GM23338 (cell line): ENCODE measurements around the gene RCC2. TPM values are rescaled to one million over a fixed set of nuclear protein-coding genes. Genes with fewer than 3 reads are reported as not detected.

Source experiments
- ATAC-seq: fragments of 200-7000 bp; cut with Tn5 transposase; 3 replicates; pipeline ENCODE4 v1.9.1; 2020
- DNase-seq: peaks from one replicate; pipeline ENCODE4 v3.0.0-alpha.2; 2015; ENCODE audit warnings: low spot score
- H2AFZ ChIP-seq: fragments of 200-600 bp; sonication (generic); 2 replicates; pipeline ENCODE4 v1.8.0; 2016; ENCODE audit warnings: antibody characterized with exemption, mild to moderate bottlenecking, moderate library complexity
- H3F3A ChIP-seq: fragments of 200-600 bp; sonication (generic); replicated peaks from 2 replicates; pipeline ENCODE4 v1.8.0; 2017; ENCODE audit warnings: antibody characterized with exemption, mixed run types, low read depth
- H3K27ac ChIP-seq: fragments of 200-600 bp; sonication (generic); 2 replicates; pipeline ENCODE4 v1.6.1; 2016; ENCODE audit warnings: low read depth
- H3K27me3 ChIP-seq: fragments of 200-600 bp; sonication (generic); 2 replicates; pipeline ENCODE4 v1.8.0; 2016; ENCODE audit warnings: mild to moderate bottlenecking, mixed run types, moderate library complexity; ENCODE audit not compliant: insufficient read depth
- H3K36me3 ChIP-seq: fragments of 200-600 bp; sonication (generic); 2 replicates; pipeline ENCODE4 v1.8.0; 2016; ENCODE audit warnings: mild to moderate bottlenecking; ENCODE audit not compliant: insufficient read depth
- H3K4me1 ChIP-seq: fragments of 200-600 bp; sonication (generic); 2 replicates; pipeline ENCODE4 v1.8.0; 2016; ENCODE audit warnings: mild to moderate bottlenecking, moderate library complexity; ENCODE audit not compliant: insufficient read depth
- H3K4me2 ChIP-seq: fragments of 200-600 bp; sonication (generic); 2 replicates; pipeline ENCODE4 v1.7.1; 2017; ENCODE audit warnings: mixed run types
- H3K4me3 ChIP-seq: fragments of 200-600 bp; sonication (generic); 2 replicates; pipeline ENCODE4 v1.6.1; 2016; ENCODE audit warnings: mixed run types
- H3K79me2 ChIP-seq: fragments of 200-600 bp; sonication (generic); replicated peaks from 2 replicates; pipeline ENCODE4 v1.8.0; 2017; ENCODE audit warnings: mild to moderate bottlenecking; ENCODE audit not compliant: insufficient read depth
- H3K9me2 ChIP-seq: fragments of 200-600 bp; sonication (generic); 2 replicates; pipeline ENCODE4 v1.8.0; 2017; ENCODE audit not compliant: insufficient read depth
- H4K20me1 ChIP-seq: fragments of 200-600 bp; sonication (generic); replicated peaks from 2 replicates; pipeline ENCODE4 v1.8.0; 2017; ENCODE audit warnings: mild to moderate bottlenecking; ENCODE audit not compliant: insufficient read depth
- H3K27ac Mint-ChIP-seq: 2 replicates; pipeline ENCODE4 v1.8.0; 2020; ENCODE audit warnings: inconsistent platforms, mild to moderate bottlenecking, moderate library complexity, mixed read lengths
- H3K27me3 Mint-ChIP-seq: 3 replicates; pipeline ENCODE4 v1.8.0; 2022; ENCODE audit warnings: low read depth, mild to moderate bottlenecking, moderate library complexity, mixed read lengths, inconsistent platforms; ENCODE audit not compliant: insufficient read depth, poor library complexity
- H3K36me3 Mint-ChIP-seq: 3 replicates; pipeline ENCODE4 v1.8.0; 2021; ENCODE audit warnings: low read depth, mild to moderate bottlenecking, inconsistent platforms, moderate library complexity, mixed read lengths
- H3K4me1 Mint-ChIP-seq: 3 replicates; pipeline ENCODE4 v1.8.0; 2020; ENCODE audit warnings: mild to moderate bottlenecking, inconsistent platforms, mixed read lengths
- H3K4me3 Mint-ChIP-seq: 3 replicates; pipeline ENCODE4 v1.8.0; 2021; ENCODE audit warnings: moderate library complexity, mild to moderate bottlenecking, inconsistent platforms, mixed read lengths
- H3K9me3 Mint-ChIP-seq: 3 replicates; pipeline ENCODE4 v1.8.0; 2020; ENCODE audit warnings: moderate library complexity, mild to moderate bottlenecking, inconsistent platforms, mixed read lengths
- CREB1 ChIP-seq: fragments of 250-450 bp; sonication (Bioruptor Pico); IDR thresholded peaks from 2 replicates; pipeline ENCODE4 v1.5.0; 2020; ENCODE audit warnings: low read depth, mild to moderate bottlenecking, moderate library complexity
- EZH2 ChIP-seq: fragments of 200-600 bp; sonication (generic); IDR thresholded peaks from one replicate; pipeline ENCODE4 v1.8.0; 2017; ENCODE audit warnings: antibody characterized with exemption, mild to moderate bottlenecking, low read depth; ENCODE audit not compliant: unreplicated experiment
- EZH2phosphoT487 ChIP-seq: fragments of 200-600 bp; sonication (generic); IDR thresholded peaks from one replicate; pipeline ENCODE4 v1.8.1; 2018; ENCODE audit warnings: antibody characterized with exemption; ENCODE audit not compliant: unreplicated experiment
- JUNB ChIP-seq: IDR thresholded peaks from one replicate; pipeline ENCODE4 v1.6.1; 2016; ENCODE audit warnings: antibody characterized with exemption; ENCODE audit not compliant: unreplicated experiment
- NANOG ChIP-seq: IDR thresholded peaks from 2 replicates; pipeline ENCODE4 v1.6.1; 2016; ENCODE audit warnings: antibody characterized with exemption, borderline replicate concordance
- POLR2AphosphoS5 ChIP-seq: IDR thresholded peaks from 2 replicates; pipeline ENCODE4 v1.6.1; 2016; ENCODE audit warnings: antibody characterized with exemption, low read depth
- STAT1 ChIP-seq: IDR thresholded peaks from one replicate; pipeline ENCODE4 v1.6.1; 2016; ENCODE audit warnings: antibody characterized with exemption; ENCODE audit not compliant: unreplicated experiment
- ZNF114 ChIP-seq: fragments of 250-450 bp; sonication (Bioruptor Pico); IDR thresholded peaks from 2 replicates; pipeline ENCODE4 v1.5.0; 2020; ENCODE audit warnings: mild to moderate bottlenecking, moderate library complexity
- polyA plus RNA-seq: library from polyadenylated mRNA; unstranded; fragments of >200 nt; fragmentation: Nextera tagmentation; extraction: Ambion mirVana; gene quantifications from 2 replicates; pipeline ENCODE4 v1.2.1, GENCODE V29; 2016
- total RNA-seq: library from RNA; depleted of rRNA; stranded (reverse); fragments of >200 nt; shearing (Covaris generic); gene quantifications from 2 replicates; pipeline ENCODE4 v1.2.3, GENCODE V29; 2014
- TF ChIP-seq, protein P1 (sequence below): IDR thresholded peaks from 2 replicates; pipeline ENCODE4 v1.6.1; 2016; ENCODE audit warnings: antibody characterized with exemption
- TF ChIP-seq, protein P2 (sequence below): IDR thresholded peaks from one replicate; pipeline ENCODE4 v1.6.1; 2018; ENCODE audit warnings: antibody characterized with exemption; ENCODE audit not compliant: unreplicated experiment
- TF ChIP-seq, protein P3 (sequence below): fragments of 250-450 bp; sonication (Bioruptor Pico); IDR thresholded peaks from 2 replicates; pipeline ENCODE4 v1.5.0; 2020; ENCODE audit warnings: mild to moderate bottlenecking, moderate library complexity
- TF ChIP-seq, protein P4 (sequence below), 2 experiments: fragments of 200-600 bp in 1 of 2; sonication (generic) in 1 of 2; conservative IDR thresholded peaks; 2 replicates each; pipeline versions ENCODE4 v1.5.1 to v1.6.1; 2016 to 2017; ENCODE audit warnings: antibody characterized with exemption in 2 of 2, low read depth in 2 of 2, mild to moderate bottlenecking in 2 of 2, moderate library complexity in 1 of 2

Gene RCC2
- total and polyA plus RNA-seq, 2 experiments from 2014 or later = 97.1 to 386 TPM

DNA sequence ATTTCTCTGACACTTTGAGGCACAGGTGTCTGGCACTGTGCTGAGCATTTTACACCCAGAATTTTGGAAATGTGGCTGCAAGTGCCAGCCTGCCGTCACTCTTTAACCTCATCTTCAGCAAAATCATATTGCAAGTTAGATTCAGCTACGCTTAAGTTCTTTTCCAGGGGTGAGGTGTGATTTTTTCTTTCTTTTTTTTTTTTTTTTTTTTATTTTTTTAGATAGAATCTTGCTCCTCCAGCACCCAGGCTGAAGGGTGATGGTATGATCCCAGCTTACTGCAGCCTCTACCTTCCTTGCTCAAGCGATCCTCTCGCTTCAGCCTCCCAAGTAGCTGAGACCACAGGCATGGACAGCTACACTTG, 2.5 kb upstream of the RCC2 start (continued):
- TF ChIP-seq EZH2 = no peak
- no peak for TF ChIP-seq JUNB

DNA sequence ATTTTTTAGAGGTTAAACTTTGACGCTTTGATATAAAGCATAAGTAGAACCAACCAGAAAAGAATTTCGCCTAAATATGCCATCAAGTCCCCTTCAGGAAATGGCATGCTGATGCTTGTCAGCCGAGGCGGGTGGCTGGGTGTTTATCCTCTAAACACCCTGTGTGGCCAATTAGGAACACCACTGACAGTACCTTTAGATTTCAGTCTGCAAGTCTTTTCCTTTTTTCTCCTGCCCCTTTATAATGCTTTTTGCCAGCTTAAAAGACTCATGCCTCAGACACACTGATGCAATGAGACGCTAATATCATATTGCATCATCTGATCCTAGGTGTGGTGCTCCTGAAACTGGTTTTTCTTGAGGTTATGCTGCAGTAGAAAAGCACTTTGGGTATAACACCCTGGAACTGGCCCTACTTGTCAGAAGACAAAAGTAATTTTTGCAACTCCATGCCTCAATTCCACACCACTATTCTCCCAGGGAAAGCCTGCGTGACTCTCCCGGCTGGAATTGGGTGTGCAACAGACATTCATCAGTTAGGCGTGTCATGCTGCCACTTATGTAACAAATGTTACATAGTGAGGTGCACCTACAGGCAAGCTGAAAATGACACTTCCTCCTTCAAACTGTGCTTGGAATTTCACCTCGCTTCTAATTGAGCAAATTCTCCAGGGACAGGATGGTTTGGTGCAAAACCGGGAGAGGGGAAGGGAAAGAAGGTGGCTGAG, 2.0 kb upstream of the RCC2 start:
- Histone ChIP-seq H3K27ac (peak overlapping the region; percentile 23; the same call in 1 of the 2 replicates), H3K36me3 (no peaks in the 10 kb centered on the region; the same call in 1 of the 2 replicates), H3K79me2 (peaks cover 30% of the 10 kb centered on the region), H2AFZ (no peak overlapping the region), H3K9me2 (no peaks in the 10 kb centered on the region), H3K4me3 (peak overlapping the region; percentile 86), H3F3A (peaks cover 30% of the 10 kb centered on the region), H3K27me3 (peaks cover 9% of the 10 kb centered on the region), H3K4me1 (peaks cover 34% of the 10 kb centered on the region), H4K20me1 (peaks cover 5% of the 10 kb centered on the region; the same call in 1 of the 2 replicates), H3K4me2 (peak overlapping the region; percentile 100)
- DNase-seq (peak; percentile 59), ATAC-seq (no peak)
- Mint-ChIP-seq H3K27ac (peak overlapping the region; percentile 42; the same call in 1 of the 2 replicates), H3K36me3 (peaks cover 21% of the 10 kb centered on the region), H3K27me3 (peaks cover 29% of the 10 kb centered on the region), H3K4me1 (peaks cover 37% of the 10 kb centered on the region), H3K9me3 (peaks cover 5% of the 10 kb centered on the region; the same call in 1 of the 3 replicates), H3K4me3 (peak overlapping the region; percentile 99)
- TF ChIP-seq STAT1 (no peak), NANOG (no peak), POLR2AphosphoS5 (no peak), CREB1 (CRISPR knock-in tag) (no peak), JUNB (no peak), EZH2phosphoT487 (no peak), ZNF114 (no peak), EZH2 (no peak)
- TF ChIP-seq, protein P1, sequence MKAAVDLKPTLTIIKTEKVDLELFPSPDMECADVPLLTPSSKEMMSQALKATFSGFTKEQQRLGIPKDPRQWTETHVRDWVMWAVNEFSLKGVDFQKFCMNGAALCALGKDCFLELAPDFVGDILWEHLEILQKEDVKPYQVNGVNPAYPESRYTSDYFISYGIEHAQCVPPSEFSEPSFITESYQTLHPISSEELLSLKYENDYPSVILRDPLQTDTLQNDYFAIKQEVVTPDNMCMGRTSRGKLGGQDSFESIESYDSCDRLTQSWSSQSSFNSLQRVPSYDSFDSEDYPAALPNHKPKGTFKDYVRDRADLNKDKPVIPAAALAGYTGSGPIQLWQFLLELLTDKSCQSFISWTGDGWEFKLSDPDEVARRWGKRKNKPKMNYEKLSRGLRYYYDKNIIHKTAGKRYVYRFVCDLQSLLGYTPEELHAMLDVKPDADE = no peak
- TF ChIP-seq, protein P2, sequence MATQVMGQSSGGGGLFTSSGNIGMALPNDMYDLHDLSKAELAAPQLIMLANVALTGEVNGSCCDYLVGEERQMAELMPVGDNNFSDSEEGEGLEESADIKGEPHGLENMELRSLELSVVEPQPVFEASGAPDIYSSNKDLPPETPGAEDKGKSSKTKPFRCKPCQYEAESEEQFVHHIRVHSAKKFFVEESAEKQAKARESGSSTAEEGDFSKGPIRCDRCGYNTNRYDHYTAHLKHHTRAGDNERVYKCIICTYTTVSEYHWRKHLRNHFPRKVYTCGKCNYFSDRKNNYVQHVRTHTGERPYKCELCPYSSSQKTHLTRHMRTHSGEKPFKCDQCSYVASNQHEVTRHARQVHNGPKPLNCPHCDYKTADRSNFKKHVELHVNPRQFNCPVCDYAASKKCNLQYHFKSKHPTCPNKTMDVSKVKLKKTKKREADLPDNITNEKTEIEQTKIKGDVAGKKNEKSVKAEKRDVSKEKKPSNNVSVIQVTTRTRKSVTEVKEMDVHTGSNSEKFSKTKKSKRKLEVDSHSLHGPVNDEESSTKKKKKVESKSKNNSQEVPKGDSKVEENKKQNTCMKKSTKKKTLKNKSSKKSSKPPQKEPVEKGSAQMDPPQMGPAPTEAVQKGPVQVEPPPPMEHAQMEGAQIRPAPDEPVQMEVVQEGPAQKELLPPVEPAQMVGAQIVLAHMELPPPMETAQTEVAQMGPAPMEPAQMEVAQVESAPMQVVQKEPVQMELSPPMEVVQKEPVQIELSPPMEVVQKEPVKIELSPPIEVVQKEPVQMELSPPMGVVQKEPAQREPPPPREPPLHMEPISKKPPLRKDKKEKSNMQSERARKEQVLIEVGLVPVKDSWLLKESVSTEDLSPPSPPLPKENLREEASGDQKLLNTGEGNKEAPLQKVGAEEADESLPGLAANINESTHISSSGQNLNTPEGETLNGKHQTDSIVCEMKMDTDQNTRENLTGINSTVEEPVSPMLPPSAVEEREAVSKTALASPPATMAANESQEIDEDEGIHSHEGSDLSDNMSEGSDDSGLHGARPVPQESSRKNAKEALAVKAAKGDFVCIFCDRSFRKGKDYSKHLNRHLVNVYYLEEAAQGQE = no peak
- TF ChIP-seq, protein P3, sequence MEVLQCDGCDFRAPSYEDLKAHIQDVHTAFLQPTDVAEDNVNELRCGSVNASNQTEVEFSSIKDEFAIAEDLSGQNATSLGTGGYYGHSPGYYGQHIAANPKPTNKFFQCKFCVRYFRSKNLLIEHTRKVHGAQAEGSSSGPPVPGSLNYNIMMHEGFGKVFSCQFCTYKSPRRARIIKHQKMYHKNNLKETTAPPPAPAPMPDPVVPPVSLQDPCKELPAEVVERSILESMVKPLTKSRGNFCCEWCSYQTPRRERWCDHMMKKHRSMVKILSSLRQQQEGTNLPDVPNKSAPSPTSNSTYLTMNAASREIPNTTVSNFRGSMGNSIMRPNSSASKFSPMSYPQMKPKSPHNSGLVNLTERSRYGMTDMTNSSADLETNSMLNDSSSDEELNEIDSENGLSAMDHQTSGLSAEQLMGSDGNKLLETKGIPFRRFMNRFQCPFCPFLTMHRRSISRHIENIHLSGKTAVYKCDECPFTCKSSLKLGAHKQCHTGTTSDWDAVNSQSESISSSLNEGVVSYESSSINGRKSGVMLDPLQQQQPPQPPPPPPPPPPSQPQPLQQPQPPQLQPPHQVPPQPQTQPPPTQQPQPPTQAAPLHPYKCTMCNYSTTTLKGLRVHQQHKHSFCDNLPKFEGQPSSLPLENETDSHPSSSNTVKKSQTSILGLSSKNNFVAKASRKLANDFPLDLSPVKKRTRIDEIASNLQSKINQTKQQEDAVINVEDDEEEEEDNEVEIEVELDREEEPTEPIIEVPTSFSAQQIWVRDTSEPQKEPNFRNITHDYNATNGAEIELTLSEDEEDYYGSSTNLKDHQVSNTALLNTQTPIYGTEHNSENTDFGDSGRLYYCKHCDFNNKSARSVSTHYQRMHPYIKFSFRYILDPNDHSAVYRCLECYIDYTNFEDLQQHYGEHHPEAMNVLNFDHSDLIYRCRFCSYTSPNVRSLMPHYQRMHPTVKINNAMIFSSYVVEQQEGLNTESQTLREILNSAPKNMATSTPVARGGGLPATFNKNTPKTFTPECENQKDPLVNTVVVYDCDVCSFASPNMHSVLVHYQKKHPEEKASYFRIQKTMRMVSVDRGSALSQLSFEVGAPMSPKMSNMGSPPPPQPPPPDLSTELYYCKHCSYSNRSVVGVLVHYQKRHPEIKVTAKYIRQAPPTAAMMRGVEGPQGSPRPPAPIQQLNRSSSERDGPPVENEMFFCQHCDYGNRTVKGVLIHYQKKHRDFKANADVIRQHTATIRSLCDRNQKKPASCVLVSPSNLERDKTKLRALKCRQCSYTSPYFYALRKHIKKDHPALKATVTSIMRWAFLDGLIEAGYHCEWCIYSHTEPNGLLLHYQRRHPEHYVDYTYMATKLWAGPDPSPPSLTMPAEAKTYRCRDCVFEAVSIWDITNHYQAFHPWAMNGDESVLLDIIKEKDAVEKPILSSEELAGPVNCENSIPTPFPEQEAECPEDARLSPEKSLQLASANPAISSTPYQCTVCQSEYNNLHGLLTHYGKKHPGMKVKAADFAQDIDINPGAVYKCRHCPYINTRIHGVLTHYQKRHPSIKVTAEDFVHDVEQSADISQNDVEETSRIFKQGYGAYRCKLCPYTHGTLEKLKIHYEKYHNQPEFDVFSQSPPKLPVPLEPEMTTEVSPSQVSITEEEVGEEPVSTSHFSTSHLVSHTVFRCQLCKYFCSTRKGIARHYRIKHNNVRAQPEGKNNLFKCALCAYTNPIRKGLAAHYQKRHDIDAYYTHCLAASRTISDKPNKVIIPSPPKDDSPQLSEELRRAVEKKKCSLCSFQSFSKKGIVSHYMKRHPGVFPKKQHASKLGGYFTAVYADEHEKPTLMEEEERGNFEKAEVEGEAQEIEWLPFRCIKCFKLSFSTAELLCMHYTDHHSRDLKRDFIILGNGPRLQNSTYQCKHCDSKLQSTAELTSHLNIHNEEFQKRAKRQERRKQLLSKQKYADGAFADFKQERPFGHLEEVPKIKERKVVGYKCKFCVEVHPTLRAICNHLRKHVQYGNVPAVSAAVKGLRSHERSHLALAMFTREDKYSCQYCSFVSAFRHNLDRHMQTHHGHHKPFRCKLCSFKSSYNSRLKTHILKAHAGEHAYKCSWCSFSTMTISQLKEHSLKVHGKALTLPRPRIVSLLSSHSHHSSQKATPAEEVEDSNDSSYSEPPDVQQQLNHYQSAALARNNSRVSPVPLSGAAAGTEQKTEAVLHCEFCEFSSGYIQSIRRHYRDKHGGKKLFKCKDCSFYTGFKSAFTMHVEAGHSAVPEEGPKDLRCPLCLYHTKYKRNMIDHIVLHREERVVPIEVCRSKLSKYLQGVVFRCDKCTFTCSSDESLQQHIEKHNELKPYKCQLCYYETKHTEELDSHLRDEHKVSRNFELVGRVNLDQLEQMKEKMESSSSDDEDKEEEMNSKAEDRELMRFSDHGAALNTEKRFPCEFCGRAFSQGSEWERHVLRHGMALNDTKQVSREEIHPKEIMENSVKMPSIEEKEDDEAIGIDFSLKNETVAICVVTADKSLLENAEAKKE (CRISPR knock-in tag) = no peak
- TF ChIP-seq, protein P4, sequence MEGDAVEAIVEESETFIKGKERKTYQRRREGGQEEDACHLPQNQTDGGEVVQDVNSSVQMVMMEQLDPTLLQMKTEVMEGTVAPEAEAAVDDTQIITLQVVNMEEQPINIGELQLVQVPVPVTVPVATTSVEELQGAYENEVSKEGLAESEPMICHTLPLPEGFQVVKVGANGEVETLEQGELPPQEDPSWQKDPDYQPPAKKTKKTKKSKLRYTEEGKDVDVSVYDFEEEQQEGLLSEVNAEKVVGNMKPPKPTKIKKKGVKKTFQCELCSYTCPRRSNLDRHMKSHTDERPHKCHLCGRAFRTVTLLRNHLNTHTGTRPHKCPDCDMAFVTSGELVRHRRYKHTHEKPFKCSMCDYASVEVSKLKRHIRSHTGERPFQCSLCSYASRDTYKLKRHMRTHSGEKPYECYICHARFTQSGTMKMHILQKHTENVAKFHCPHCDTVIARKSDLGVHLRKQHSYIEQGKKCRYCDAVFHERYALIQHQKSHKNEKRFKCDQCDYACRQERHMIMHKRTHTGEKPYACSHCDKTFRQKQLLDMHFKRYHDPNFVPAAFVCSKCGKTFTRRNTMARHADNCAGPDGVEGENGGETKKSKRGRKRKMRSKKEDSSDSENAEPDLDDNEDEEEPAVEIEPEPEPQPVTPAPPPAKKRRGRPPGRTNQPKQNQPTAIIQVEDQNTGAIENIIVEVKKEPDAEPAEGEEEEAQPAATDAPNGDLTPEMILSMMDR (conservative IDR thresholded peaks at IDR 0.05; ENCODE audit: low read depth in 2 of 2) = no peak
